OCI-LY1 (cell line): ENCODE results near the gene PTPRE.

Experiments used
- H2AFZ ChIP-seq: fragments of 200-600 bp; sonication (generic), shearing (Covaris generic); 2 replicates; pipeline ENCODE4 v1.6.0; 2014; ENCODE audit warnings: antibody characterized with exemption, mild to moderate bottlenecking, low read length
- H3F3A ChIP-seq: fragments of 200-600 bp; sonication (generic), shearing (Covaris generic); 2 replicates; pipeline ENCODE4 v1.6.0; 2014; ENCODE audit warnings: mild to moderate bottlenecking, antibody characterized with exemption, low read length, moderate library complexity; ENCODE audit not compliant: insufficient read depth
- H3K27ac ChIP-seq: fragments of 200-600 bp; sonication (generic); 2 replicates; pipeline ENCODE4 v1.5.1; 2014; ENCODE audit warnings: low read length, mixed run types, mild to moderate bottlenecking, low read depth; ENCODE audit not compliant: poor library complexity, severe bottlenecking
- H3K27me3 ChIP-seq: fragments of 200-600 bp; sonication (generic); 2 replicates; pipeline ENCODE4 v1.6.0; 2014; ENCODE audit warnings: antibody characterized with exemption, mild to moderate bottlenecking, low read length, moderate library complexity; ENCODE audit not compliant: insufficient read depth
- H3K36me3 ChIP-seq: fragments of 200-600 bp; sonication (generic); 2 replicates; pipeline ENCODE4 v1.6.1; 2014; ENCODE audit warnings: mild to moderate bottlenecking, antibody characterized with exemption, low read length, moderate library complexity, mixed read lengths; ENCODE audit not compliant: insufficient read depth
- H3K4me1 ChIP-seq: fragments of 200-600 bp; sonication (generic); 2 replicates; pipeline ENCODE4 v1.5.1; 2014; ENCODE audit warnings: mild to moderate bottlenecking, low read length, moderate library complexity; ENCODE audit not compliant: insufficient read depth, severe bottlenecking
- H3K4me2 ChIP-seq: fragments of 200-600 bp; sonication (generic), shearing (Covaris generic); 2 replicates; pipeline ENCODE4 v1.6.1; 2014; ENCODE audit warnings: low read length
- H3K4me3 ChIP-seq: fragments of 200-600 bp; sonication (generic); 2 replicates; pipeline ENCODE4 v1.5.1; 2014; ENCODE audit warnings: low read length, low read depth, mild to moderate bottlenecking, mixed read lengths; ENCODE audit not compliant: poor library complexity, severe bottlenecking
- H3K79me2 ChIP-seq: fragments of 200-600 bp; shearing (Covaris generic); 2 replicates; pipeline ENCODE4 v1.6.1; 2016; ENCODE audit warnings: mixed run types, low read length, mixed read lengths; ENCODE audit not compliant: insufficient read depth
- H3K9ac ChIP-seq: fragments of 200-600 bp; sonication (generic), shearing (Covaris generic); 2 replicates; pipeline ENCODE4 v1.6.1; 2014; ENCODE audit warnings: mild to moderate bottlenecking, low read length, mixed read lengths
- H3K9me2 ChIP-seq: fragments of 200-600 bp; sonication (generic), shearing (Covaris generic); 2 replicates; pipeline ENCODE4 v1.6.1; 2014; ENCODE audit warnings: low read depth, mild to moderate bottlenecking, low read length, mixed read lengths
- H3K9me3 ChIP-seq: fragments of 200-600 bp; shearing (Covaris generic); 2 replicates; pipeline ENCODE4 v1.6.1; 2014; ENCODE audit warnings: low read length, mixed read lengths
- H4K20me1 ChIP-seq: fragments of 200-600 bp; sonication (generic), shearing (Covaris generic); 2 replicates; pipeline ENCODE4 v1.6.0; 2016; ENCODE audit warnings: mild to moderate bottlenecking, low read length; ENCODE audit not compliant: insufficient read depth
- EZH2 ChIP-seq: fragments of 200-600 bp; sonication (generic), shearing (Covaris generic); IDR thresholded peaks from 2 replicates; pipeline ENCODE4 v1.8.0; 2017; ENCODE audit warnings: borderline replicate concordance, mixed run types, mild to moderate bottlenecking, antibody characterized with exemption, low read length, moderate library complexity, mixed read lengths
- TF ChIP-seq, protein P1 (sequence below): fragments of 200-600 bp; sonication (generic), shearing (Covaris generic); IDR thresholded peaks from 2 replicates; pipeline ENCODE4 v1.5.1; 2017; ENCODE audit warnings: mild to moderate bottlenecking, antibody characterized with exemption, low read length, moderate library complexity, mixed read lengths

The PTPRE gene

DNA sequence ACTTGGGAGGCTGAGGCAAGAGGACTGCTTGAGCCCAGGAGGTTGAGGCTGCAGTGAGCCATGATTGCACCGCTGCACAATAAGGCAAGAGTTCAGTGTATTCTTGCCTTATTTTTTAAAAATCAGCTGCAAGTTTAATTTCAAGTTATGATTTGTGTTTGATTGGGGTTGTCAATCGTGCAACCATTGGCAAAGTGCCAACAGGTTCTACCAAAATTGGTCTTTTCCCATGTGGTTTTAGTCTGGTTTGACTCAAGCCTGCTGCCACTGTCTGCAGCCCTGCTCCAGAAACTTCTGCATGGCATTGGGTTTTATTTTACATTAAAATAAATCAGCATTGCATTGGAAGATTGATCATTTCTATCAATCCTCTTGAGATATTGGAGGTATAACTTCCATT, 72.7 kb downstream of the PTPRE start:
- Histone ChIP-seq H3K27ac (no peak overlapping the region), H3K9ac (no peak overlapping the region), H3F3A (no peaks in the 10 kb centered on the region), H3K4me3 (no peak overlapping the region), H3K4me2 (no peak overlapping the region), H2AFZ (no peak overlapping the region), H3K9me3 (0 out of 2 replicates have a peak, but pooled peaks cover 4% of the 10 kb centered on the region), H3K36me3 (no peaks in the 10 kb centered on the region), H3K4me1 (no peaks in the 10 kb centered on the region), H3K9me2 (no peaks in the 10 kb centered on the region), H3K79me2 (no peaks in the 10 kb centered on the region), H3K27me3 (no peaks in the 10 kb centered on the region; the same call in 1 of the 2 replicates), H4K20me1 (no peaks in the 10 kb centered on the region)
- TF ChIP-seq, protein P1, sequence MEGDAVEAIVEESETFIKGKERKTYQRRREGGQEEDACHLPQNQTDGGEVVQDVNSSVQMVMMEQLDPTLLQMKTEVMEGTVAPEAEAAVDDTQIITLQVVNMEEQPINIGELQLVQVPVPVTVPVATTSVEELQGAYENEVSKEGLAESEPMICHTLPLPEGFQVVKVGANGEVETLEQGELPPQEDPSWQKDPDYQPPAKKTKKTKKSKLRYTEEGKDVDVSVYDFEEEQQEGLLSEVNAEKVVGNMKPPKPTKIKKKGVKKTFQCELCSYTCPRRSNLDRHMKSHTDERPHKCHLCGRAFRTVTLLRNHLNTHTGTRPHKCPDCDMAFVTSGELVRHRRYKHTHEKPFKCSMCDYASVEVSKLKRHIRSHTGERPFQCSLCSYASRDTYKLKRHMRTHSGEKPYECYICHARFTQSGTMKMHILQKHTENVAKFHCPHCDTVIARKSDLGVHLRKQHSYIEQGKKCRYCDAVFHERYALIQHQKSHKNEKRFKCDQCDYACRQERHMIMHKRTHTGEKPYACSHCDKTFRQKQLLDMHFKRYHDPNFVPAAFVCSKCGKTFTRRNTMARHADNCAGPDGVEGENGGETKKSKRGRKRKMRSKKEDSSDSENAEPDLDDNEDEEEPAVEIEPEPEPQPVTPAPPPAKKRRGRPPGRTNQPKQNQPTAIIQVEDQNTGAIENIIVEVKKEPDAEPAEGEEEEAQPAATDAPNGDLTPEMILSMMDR = no peak
- TF ChIP-seq EZH2 = no peak

DNA sequence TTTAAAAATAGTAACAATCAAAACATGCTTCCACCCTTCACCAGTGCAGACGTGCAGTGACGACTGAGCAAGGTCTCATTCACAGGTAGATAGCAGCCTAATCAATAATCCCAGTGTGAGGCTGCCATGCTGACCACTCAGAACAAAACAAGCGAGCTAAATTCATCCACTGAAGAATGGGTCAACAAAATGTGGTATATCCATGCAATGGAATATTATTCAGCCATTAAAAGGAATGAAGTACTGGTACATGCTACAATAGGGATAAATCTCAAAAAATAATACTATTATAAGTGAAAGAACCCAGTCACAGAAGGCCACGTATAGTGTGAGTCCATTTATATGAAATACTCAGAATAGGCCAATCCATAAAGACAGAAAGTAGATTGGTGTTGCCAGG, 74.0 kb downstream of the PTPRE start:
- no peaks in the 10 kb centered on the region for H3K36me3 ChIP-seq
- H3K9me3 ChIP-seq = 0 out of 2 replicates have a peak, but pooled peaks cover 4% of the 10 kb centered on the region
- no peak overlapping the region for H2AFZ ChIP-seq
- H3F3A ChIP-seq = no peaks in the 10 kb centered on the region
- no peaks in the 10 kb centered on the region for H3K27me3 ChIP-seq
- no peak overlapping the region for H3K27ac ChIP-seq
- H3K4me1 ChIP-seq = no peaks in the 10 kb centered on the region
- H3K9ac ChIP-seq = no peak overlapping the region
- H4K20me1 ChIP-seq = no peaks in the 10 kb centered on the region
- H3K79me2 ChIP-seq = no peaks in the 10 kb centered on the region
- TF ChIP-seq EZH2 = no peak
- TF ChIP-seq, protein P1 = no peak
- H3K4me2 ChIP-seq = no peak overlapping the region
- H3K4me3 ChIP-seq = no peak overlapping the region
- no peaks in the 10 kb centered on the region for H3K9me2 ChIP-seq

DNA sequence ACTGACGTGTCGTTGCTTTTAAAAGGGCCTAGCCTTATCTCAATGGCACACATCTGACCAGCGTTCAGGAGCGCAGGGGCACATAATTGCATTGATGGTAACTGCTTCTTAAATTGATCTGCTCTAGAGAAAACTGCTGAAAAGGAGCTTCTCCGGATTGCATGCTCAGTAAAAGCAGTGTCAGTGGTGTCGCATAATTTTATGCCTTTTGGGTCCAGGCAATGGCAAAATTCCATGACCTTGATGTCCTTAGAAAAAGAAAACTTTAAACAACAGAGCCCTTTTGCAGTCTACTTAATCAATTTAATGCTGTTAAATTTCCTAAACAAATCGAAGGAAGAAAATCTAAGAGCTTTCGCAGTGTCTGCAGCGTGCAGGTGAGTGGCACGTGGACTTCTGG, 75.7 kb downstream of the PTPRE start:
- H3F3A ChIP-seq = no peaks in the 10 kb centered on the region
- H3K9me3 ChIP-seq = 0 out of 2 replicates have a peak, but pooled peaks cover 4% of the 10 kb centered on the region
- H3K9ac ChIP-seq = no peak overlapping the region
- H3K9me2 ChIP-seq = no peaks in the 10 kb centered on the region
- no peak overlapping the region for H3K4me3 ChIP-seq
- no peaks in the 10 kb centered on the region for H4K20me1 ChIP-seq
- H3K27ac ChIP-seq = no peak overlapping the region
- no peaks in the 10 kb centered on the region for H3K27me3 ChIP-seq
- no peaks in the 10 kb centered on the region for H3K4me1 ChIP-seq
- H2AFZ ChIP-seq = no peak overlapping the region
- TF ChIP-seq EZH2 = no peak
- TF ChIP-seq, protein P1 = no peak
- H3K36me3 ChIP-seq = no peaks in the 10 kb centered on the region
- H3K4me2 ChIP-seq = no peak overlapping the region
- no peaks in the 10 kb centered on the region for H3K79me2 ChIP-seq
